GM13977 (cell line): Measurements from ENCODE around the gene JAG2.

Experiments
- DNase-seq: peaks from one replicate; pipeline ENCODE4 v3.0.0; 2012; ENCODE audit warnings: low spot score
- CTCF ChIP-seq: IDR thresholded peaks from 2 replicates; pipeline ENCODE4 v1.5.1; 2012; ENCODE audit warnings: mild to moderate bottlenecking, control low read depth; ENCODE audit not compliant: insufficient read depth; ENCODE audit errors: extremely low read depth, missing control alignments
- in situ Hi-C: fragments of 300-500 bp; cut with MboI; formaldehyde crosslinking; loops from one replicate; pipeline ENCODE4 v1.12.0; 2022; ENCODE audit warnings: low sequenced_read_pairs, low pct_unique_long_range_greater_than_20kb, mixed read lengths, inconsistent platforms; ENCODE audit not compliant: unreplicated experiment

Gene JAG2

GRCh38 chr14:105168496-105168978, at the start of gene JAG2:
Gene JAG2 (minus strand): TSS chr14:105168776. CDS start chr14:105168420, 356 bp downstream.
- DNase-seq: peak; percentile 84
- no peak for TF ChIP-seq CTCF
- in situ Hi-C loops: no loop called here

GRCh38 chr14:105217774-105218173, 49.2 kb upstream of the JAG2 start:
- in situ Hi-C loops: no loop called here
- DNase-seq: no peak
- no peak for TF ChIP-seq CTCF

GRCh38 chr14:105216490-105217247, 48.1 kb upstream of the JAG2 start:
- no peak for DNase-seq
- in situ Hi-C loops: no loop called here
- TF ChIP-seq CTCF: no peak

- in situ Hi-C loops: no loop called here
- no peak for DNase-seq
- TF ChIP-seq CTCF: no peak
Observed at GRCh38 chr14:105215602-105216001, 47.0 kb upstream of the JAG2 start.

GRCh38 chr14:105214324-105214915, 45.8 kb upstream of the JAG2 start:
- in situ Hi-C loops: no loop called here
- no peak for DNase-seq
- TF ChIP-seq CTCF: no peak

GRCh38 chr14:105213361-105213760, 44.8 kb upstream of the JAG2 start:
- no peak for DNase-seq
- in situ Hi-C loops: no loop called here
- no peak for TF ChIP-seq CTCF
